ENCODE measurements around the gene HNRNPM. TPM values are rescaled to one million over a fixed set of nuclear protein-coding genes. Genes with fewer than 3 reads are reported as not detected.
A peak's percentile ranks its signal among the peaks of the same experiment; 100 is the strongest.
"Not testable (repeated sequence)": the region's sequence is repeated elsewhere in the genome, so short reads cannot be mapped to it uniquely, and the experiment has no call there.

Gene HNRNPM
- polyA plus RNA-seq, 4 donors = 272 to 481 (median 407) TPM

DNA sequence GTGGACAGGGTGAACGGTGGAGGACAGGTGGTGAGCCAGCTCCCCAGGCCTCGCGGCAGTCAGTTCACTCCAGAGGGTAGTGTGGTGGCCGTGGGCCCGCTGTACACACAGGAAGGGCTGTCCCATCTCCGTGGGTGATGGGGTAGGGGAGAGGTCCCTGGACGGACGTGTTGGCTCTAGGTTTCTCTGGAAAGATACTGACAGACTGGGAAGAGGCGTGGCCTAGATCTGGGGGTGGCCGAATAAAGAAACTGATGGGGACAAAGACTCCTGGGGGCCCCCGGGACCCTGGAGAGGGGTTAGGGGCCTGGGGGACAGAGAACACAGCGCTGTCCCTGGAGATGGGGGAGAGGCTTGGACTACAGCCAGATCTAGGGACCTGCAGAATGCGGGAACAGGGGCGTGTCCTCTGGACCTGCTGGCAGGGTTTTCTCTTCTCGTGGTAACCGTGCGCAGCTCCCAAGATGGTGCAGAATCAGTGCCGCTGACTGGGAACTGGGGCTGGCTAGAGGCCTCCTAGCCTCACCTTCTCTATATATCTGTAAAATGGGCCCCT lies 61.7 kb downstream of the HNRNPM start:
- DNase-seq (ENCODE audit: low read depth in 4 of 4, low spot score in 3 of 4) = no peak

DNA sequence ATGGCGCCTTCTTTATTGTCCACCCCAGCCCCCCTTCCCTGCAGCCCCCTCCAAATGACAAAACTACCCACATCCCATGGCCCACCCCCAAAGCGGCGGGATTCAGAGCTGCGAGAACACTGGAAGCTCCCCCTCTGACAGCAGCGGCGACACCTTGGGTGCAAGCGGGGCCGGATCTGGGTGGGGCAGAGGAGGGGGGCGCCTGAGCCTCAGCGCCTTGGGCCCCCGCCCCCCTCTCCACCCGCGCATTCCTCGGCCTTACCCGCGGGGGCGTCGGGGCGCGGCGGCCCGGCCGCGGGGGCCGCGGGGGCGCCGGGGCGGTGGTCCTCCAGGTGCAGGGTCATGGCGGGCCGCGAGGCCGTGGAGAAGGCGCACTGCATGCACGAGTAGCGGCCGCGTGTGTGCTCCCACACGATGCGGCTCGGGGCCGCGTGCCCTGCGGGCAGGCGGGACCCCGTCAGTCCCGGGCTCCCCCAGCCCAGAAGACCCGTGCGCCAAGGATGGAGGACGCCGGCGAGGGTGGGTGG lies 65.9 kb downstream of the HNRNPM start:
- no peak for DNase-seq (ENCODE audit: low read depth in 4 of 4, low spot score in 3 of 4)

DNA sequence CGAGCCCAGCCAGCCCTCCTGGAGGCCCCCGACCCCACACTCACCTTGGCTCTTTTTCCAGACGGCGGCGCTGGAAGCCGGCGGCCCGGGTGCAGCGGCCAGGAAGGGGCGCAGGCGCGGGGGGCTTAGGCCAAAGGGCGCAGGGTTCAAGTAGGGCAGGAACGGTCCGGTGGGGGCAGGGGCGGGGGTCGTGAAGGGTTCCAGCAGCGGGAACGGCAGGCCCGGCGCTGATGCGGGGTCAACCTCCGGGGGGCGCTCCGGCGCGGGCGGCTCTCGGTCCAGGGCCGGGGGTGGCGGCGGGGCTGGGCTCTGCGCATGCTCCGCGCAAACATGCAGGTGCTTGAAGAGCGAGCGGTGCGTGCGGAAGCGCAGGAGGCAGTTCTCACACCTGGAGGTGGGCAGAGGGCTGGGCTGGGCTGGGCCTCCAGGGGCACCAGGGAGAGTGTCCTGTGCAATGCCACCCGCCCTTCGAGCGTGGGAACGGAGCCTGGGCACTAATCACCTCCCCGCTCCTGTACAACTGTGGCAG lies 66.9 kb downstream of the HNRNPM start:
- no peak for DNase-seq (ENCODE audit: low read depth in 4 of 4, low spot score in 3 of 4)

DNA sequence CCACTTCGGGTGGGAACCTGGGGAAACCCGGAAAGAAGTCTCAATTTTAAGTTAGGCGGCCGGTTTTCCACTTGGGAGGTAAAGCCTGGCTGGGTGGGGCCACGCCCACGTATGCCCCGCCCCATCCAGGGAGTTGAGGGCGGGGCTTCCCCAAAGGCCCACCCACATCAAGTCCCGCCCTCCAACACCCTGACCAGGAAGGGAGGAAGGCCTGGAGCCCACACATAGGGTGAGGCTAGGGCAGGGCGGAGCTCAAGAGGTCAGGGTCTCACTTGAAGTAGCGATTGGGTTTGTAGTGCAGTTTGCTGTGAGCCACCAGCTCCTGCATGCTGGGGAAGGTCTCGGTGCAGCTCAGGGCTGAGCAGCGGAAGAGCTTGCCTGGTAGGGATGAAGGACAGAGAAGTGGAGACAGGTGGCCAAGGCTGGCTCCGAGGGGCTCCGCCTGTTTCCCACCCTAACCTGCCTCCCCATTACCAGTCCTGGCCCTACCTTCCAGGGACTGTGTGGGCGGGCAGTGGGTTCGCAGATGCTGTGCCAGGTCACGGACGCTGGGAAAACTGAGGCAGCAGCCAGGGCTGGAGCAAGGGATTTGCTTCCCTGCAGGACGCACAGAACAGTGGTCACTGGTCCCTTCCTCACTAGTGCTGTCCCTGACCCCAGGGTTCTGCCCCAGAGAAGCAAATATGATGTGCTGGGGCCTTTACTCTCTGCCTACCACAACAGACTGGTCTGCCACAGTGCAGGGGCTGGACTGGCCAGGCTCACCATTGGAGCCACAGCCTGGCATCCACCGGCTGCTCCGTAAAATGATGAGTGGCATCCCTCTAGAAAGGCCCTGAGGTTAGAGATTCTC lies 67.6 kb downstream of the HNRNPM start:
- DNase-seq (ENCODE audit: low read depth in 4 of 4, low spot score in 3 of 4) = no peak

DNA sequence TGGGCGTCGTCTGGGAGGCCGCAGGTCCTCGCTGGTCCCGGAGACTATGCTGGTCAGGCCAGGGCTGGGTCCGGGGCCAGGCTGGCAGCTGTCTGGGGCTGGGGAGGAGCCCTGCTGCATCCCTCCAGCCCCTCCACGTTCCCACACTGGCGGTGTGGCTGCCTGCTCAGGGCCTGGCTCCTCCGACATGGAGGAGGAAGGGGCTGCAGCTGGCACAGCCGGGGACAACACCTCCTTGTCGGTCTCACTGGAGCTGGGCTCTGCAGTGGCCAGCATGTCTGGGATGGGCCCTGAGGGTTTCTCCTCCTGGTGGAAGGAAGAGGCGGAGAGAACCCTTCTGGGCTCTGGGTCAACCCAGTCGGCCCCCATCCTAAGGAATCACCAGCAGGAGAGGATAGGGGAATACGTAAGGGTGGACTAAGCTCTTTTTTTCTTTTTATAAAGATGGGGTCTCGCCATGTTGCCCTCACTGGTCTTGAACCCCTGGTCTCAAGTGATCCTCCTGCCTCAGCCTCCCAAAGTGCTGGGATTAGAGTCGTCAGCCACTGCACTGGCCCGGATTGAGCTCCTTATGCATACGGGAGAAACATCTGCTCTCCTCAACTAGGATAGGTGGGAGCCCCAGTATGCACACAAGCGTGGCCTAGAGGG lies 68.4 kb downstream of the HNRNPM start:
- DNase-seq (ENCODE audit: low read depth in 4 of 4, low spot score in 3 of 4) = no peak

DNA sequence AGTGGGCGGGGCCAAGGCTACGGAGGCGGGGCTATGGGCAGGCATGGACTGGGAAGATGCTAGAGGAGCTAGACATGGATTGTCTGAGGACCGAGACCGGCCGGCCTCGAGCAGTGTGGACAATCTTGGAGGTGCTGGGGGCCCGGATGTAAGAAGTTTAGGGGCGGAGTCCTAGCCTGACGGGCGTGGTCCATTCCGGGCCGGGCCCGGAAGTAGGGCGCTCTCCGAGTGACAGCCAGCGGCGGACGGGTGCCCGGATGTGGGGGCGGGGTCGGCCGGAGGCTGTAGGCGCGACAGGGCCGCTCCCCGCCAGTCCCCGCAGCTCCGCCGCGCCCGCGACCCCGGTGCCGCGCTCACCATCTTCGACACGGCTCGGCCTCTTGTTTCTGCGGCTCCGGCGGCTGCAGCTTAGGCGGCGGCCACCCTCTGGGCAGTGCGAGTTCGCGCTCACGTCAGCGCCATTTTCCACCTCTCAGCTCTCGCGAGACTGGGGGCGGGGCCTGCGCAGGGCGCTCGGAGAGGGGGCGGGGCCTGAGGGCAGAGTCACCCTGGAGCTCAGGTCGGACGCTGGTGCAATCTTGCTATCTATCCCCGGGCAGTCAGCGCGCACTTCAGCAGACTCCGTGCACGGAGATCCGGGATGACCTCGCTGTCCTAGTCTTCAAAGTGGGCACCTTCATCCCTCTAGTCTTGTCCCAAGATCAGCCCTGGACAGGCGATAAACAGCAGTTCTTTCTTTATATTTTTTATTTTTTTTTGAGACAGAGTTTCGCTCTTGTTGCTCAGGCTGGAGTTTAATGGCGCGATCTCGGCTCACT lies 69.1 kb downstream of the HNRNPM start, which contains the start of gene ZNF414:
Gene ZNF414 (minus strand): TSS at position 481 of the 818 bp plus-strand sequence. CDS start 121 bp downstream, at position 360.
- DNase-seq (ENCODE audit: low read depth in 4 of 4, low spot score in 3 of 4) = peak; percentile 85 to 90 (median 90)

DNA sequence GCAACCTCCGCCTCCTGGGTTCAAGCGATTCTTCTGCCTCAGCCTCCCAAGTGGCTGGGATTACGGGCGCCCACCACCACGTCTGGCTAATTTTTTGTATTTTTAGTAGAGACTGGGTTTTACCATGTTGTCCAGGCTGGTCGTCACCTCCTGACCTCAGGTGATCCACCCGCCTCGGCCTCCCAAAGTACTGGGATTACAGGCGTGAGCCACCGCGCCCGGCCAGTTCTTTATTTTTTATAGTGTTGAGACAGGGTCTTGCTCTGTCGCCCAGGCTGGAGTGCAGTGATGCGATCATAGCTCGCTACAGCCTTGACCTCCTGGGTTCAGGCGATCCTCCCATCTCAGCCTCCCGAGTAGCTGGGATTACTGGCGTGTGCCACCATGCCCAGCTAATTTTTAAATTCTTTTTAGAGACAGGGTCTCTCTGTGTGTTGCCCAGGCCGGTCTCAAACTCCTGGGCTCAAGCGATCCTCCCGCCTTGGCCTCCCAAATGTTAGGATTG lies 69.8 kb downstream of the HNRNPM start:
- DNase-seq (ENCODE audit: low read depth in 4 of 4, low spot score in 3 of 4) = not testable (repeated sequence)

DNA sequence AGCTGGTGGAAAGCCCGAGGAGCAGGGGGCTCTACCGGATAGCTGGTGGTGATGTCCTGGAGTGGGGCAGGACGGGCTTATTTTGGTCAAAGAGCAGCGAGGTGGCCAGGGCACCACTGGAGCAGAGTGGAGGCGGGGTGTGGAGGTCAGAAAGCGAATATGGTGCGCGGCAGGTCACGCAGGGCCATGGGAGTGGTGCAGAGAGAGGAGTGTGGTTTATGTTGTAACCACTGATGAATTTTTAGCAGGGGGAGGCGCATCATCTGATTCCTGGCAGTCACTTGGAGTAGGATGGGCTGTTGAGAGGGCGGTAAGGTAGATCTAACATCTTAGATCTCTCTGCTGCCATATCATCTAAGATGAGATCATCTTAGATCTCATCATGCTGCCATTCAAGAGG lies 70.5 kb downstream of the HNRNPM start:
- no peak for DNase-seq (ENCODE audit: low read depth in 4 of 4, low spot score in 3 of 4)

DNA sequence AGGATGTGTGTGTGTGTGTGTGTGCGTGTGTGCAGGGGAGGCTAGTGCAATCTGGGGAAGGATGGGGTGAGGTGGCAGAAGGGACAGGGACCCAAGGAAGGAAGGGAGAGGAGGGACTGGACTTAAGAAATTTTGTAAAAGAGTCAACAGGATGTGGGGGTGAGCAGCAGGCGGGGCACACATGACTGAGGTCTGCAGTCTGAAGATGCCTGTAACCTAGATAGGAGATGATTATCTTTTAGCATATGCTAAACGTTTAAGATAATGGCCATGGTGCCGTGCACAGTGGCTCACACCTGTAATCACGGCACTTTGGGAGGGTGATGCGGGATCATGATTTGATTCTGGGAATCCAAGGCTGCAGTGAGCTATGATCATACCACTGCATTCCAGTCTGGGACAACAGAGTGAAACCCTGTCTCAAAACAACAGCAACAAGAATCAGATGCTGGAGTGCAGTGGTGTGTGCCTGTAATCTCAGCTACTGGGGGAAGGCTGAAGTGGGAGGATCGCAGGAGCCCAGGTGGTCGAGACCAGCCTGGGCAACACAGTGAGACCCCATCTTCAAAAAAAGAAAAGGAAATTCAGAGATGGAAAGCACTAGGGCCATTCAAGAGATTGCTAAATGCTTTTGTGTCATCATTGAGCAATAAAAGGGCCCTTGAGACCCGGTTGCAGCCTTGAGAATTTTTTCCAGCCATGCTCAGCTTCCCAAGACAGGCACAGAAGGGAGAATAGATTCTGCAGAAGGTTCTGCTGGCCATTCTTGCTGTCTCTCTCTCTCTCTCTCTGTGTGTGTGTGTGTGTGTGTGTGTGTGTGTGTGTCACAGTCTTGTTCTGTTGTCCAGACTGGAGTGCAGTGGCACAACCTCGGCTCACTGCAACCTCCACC lies 73.0 kb downstream of the HNRNPM start:
- DNase-seq (ENCODE audit: low read depth in 4 of 4, low spot score in 3 of 4) = no peak

DNA sequence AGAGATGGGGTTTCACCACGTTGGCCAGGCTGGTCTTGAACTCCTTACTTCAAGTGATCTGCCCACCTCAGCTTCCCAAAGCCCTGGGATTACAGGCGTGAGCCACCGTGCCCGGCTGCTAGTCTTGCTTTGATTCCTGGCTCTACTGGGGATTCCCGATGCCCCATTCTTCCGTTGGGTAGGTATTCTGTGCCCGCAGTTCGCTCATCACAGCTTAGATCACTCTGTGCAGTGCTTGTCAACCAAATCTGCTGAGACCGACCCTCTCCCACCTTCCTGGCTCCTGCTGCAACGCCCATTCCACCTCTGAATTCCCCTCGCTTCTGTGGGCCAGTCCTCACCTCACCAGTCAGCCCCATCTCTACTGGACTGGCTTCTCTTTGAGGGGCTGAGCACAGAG lies 73.8 kb downstream of the HNRNPM start:
- DNase-seq (ENCODE audit: low read depth in 4 of 4, low spot score in 3 of 4) = no peak

DNA sequence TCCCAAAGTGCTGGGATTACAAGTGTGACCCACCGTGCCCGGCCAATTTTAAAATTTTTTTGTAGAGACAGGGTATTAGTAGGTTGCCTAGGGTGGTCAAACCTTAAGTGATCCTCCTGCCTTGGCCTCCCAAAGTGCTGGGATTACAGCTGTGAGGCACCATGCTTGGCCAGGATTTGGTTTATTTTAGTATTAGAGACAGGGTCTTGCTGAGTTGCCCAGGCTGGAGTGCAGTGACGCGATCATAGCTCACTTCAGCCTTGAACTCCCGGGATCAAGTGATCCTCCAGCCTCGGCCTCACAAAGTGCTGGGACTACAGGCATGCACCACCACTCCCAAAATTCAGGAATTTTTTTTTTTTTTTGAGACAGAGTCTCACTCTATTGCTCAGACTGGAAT lies 74.6 kb downstream of the HNRNPM start:
- no peak for DNase-seq (ENCODE audit: low read depth in 4 of 4, low spot score in 3 of 4)

DNA sequence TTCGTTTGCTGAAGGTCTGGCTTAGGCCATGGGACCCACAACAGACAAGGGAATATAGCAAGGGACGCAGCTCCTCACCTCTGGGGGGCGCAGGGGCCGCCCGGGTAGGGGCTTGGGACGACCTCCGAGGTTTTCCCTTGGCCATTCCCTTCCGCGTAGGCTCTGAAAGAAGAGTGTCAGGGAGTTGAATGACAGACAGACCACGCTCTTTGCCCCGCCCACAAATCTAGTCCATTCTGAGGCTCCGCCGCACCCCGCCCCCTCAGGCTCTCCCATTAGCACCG lies 80.6 kb downstream of the HNRNPM start:
- DNase-seq (ENCODE audit: low read depth in 4 of 4, low spot score in 3 of 4) = no peak

DNA sequence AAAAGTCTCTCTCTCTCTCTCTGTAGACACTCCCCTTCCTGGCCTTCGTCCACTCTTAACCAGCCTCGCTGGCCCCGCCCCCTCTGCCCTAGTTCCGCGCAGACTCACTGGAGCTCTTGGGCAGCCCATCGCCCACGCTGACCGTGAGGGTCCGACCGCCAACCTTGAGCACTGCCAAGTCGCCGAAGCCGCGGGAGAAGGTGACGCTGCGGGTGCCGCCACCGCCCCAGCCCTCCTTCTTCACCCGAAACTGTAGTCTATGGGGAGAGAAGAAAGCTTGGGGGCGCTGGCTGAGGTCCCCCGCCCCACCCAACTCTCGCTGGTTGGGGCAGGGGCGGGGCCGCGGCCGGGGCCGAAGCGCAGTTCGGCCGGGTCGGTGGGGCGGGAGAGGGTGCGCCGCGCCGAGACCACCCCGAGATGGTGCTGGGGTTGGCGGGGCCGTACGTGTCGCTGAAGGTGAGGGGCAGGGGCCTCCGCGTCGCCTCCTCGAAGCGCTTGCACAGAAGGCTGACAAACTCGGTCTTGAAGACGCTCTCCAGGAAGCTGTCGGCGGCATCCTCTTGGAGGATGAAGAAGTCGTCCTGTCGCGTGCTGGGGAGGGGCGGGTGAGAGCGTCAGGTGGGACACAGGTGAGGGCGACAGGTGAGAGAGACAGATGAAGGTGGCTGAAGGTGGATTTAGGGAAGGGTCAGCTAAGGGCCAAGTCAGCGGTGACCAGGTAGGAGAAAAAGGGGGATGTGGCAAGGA lies 81.7 kb downstream of the HNRNPM start:
- peak; percentile 76 to 89 (median 85) for DNase-seq (ENCODE audit: low read depth in 4 of 4, low spot score in 3 of 4)

DNA sequence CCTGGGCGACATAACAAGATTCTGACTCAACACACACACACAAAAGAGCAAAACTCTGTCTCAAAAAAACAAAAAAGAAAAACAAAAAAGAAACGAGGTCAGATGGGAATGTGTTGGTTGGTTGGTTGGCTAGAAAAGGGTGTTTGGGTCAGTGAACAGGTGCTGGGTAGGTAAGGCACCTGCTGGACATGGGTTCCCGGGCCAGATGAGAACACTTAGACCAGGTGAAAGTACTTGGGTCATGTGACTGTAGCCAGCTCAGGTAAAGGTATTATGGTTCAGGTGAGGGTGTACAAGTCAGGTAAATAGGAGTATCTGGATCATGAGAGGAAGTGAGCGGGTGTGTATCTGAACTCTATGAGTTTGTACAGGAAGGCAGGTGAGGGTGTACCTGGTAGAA lies 83.7 kb downstream of the HNRNPM start:
- DNase-seq (ENCODE audit: low read depth in 4 of 4, low spot score in 3 of 4) = no peak

DNA sequence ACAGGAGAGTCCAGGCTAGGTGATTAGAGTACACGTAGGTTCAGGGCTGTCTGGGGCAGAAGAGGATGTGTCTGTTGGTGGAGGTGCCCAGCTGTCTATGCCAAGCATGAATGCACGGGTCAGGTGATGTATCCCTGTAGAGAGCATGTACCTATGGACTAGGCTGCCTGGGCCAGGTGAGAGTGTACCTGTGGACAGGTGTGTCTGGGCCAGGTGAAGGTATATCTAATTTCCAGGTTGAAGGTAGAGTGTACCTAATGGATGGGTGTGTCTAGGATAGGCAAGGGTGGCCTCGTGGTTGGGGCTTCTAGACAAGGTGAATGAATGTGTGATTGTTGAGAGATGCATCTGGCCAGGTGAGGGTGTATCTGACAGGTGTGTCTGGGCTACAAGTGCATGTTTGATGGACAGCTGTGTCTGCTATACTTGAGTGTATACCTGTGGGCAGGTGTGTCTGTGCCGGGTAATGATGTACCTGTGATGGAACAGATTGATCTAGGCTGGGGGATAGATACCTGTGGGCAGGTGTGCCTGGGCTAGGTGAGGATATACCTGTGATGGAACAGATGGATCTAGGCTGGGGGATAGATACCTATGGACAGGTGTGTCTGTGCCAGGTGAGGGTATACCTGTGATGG lies 84.7 kb downstream of the HNRNPM start:
- DNase-seq (ENCODE audit: low read depth in 4 of 4, low spot score in 3 of 4) = no peak

DNA sequence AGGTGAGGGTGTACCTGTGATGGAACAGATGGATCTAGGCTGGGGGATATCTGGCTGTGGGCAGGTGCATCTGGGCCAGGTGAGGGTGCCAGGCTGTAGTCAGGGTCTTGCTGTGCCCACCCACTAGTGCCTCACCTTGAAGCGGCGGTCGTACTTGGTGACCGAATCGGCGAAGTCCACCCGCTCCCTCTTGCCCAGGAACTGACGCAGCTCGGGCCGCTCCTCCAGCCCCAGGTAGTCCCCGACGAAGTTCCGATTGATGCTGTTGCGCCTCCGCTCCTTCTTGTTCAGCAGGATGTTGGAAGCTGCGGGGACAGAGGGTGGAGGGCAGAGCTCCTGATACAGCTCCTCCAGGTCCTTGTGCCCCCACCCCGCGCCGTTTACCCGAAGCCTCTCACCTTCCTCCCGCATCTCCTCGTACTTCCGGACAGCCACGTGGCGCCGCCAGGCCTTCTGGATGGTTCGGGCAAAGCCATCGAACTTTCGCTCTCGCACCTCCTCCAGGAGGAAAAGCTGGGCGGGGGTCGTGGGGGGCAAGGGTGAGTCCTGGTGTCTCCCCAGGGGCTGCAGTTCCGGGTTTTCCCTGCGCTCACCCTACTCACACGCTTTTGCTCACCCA lies 85.4 kb downstream of the HNRNPM start:
- no peak for DNase-seq (ENCODE audit: low read depth in 4 of 4, low spot score in 3 of 4)

DNA sequence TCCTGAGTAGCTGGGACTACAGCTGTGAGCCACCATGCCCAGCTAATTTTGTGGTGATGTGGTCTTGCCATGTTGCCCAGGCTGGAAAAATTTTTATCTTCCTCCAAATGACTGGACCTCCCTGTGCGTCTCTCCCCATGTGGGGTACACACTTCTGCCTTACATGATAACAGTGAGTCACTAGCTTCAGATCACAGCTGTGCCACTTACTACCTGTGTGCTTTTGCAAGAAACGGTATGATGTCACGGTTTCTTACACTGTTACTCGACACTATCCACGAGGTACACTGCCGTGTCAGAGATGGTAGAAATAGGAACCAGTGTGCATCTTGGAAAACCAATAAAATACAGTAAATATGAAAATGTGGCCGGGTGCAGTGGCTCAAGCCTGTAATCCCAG lies 86.7 kb downstream of the HNRNPM start:
- no peak for DNase-seq (ENCODE audit: low read depth in 4 of 4, low spot score in 3 of 4)

DNA sequence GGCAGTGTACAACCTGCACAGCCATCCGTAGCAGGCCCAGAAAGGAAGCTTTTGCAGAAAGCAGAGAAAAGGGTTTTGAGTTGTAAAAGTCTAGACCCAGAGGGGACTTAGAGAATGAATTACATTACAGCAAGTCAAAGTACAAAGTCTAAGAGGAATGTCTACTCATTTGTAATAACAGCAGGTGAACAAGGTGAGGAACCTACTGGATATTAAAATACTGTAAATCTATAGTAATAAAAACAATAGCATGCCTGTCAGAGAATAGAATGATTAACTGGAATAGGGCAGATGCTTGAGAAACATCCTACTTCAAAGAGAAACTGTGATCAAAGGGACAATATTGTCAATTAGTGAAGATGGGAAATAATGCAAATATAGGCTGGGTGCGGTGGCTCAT lies 87.5 kb downstream of the HNRNPM start:
- no peak for DNase-seq (ENCODE audit: low read depth in 4 of 4, low spot score in 3 of 4)
